Upper lobe of left lung (tissue), 6 donors: ENCODE data around the gene TNFRSF8. TPM values are rescaled to one million over a fixed set of nuclear protein-coding genes. Genes with fewer than 3 reads are reported as not detected.

Experiments
- ATAC-seq, 2 donors: fragments of 200-7000 bp; cut with Tn5 transposase; one replicate each; pipeline ENCODE4 v1.9.1; 2022; ENCODE audit warnings: mild to moderate bottlenecking in 2 of 2, moderate library complexity in 2 of 2; ENCODE audit not compliant: low FRiP score in 2 of 2
- DNase-seq, 2 donors: peaks; one replicate each; pipeline ENCODE4 v3.0.0-alpha.2; 2019 to 2020
- H3K27ac ChIP-seq, 4 donors: fragments of 200-600 bp; sonication (generic); one replicate each; pipeline ENCODE4 v1.5.1; 2016 to 2019
- H3K27me3 ChIP-seq, 4 donors: fragments of 200-600 bp; sonication (generic); one replicate each; pipeline ENCODE4 v1.5.1; 2017 to 2019
- H3K36me3 ChIP-seq, 4 donors: fragments of 200-600 bp; sonication (generic); one replicate each; pipeline ENCODE4 v1.5.1; 2016 to 2019
- H3K4me1 ChIP-seq, 4 donors: fragments of 200-600 bp; sonication (generic); one replicate each; pipeline ENCODE4 v1.5.1; 2018 to 2019
- H3K4me3 ChIP-seq, 4 donors: fragments of 200-600 bp; sonication (generic); one replicate each; pipeline ENCODE4 v1.5.1; 2017 to 2019; ENCODE audit warnings: mild to moderate bottlenecking in 2 of 4, moderate library complexity in 1 of 4
- H3K9me3 ChIP-seq, 4 donors: fragments of 200-600 bp; sonication (generic); one replicate each; pipeline ENCODE4 v1.5.1; 2018 to 2019
- EP300 ChIP-seq, 4 donors: sonication (generic); formaldehyde crosslinking; IDR thresholded peaks; one replicate each; pipeline ENCODE4 v1.5.1; 2017; ENCODE audit warnings: antibody characterized with exemption in 4 of 4, control low read depth in 2 of 4
- POLR2A ChIP-seq, 4 donors: fragments of 450-650 bp; IDR thresholded peaks; one replicate each; pipeline ENCODE4 v1.5.1; 2016 to 2017; ENCODE audit warnings: antibody characterized with exemption in 4 of 4, mild to moderate bottlenecking in 2 of 4
- POLR2AphosphoS5 ChIP-seq, 2 donors: sonication (generic); formaldehyde crosslinking; IDR thresholded peaks; one replicate each; pipeline ENCODE4 v1.5.1; 2017; ENCODE audit warnings: antibody characterized with exemption in 2 of 2
- WGBS, 2 donors: methylation state at CpG; one replicate each; pipeline ENCODE4 v1.1.5; 2017 to 2018; 5-methylcytosine and 5-hydroxymethylcytosine counted together
- total RNA-seq, 6 donors: library from RNA; depleted of rRNA in 4 of 6; stranded (reverse); fragments of >200 nt in 4 of 6; gene quantifications; one replicate each; pipeline versions ENCODE4 v1.1.0 to v1.2.1, GENCODE V29; 2016 to 2021
- TF ChIP-seq, protein P1 (sequence below), 6 experiments: fragments of 450-650 bp in 4 of 6; fragments of 200-600 bp in 2 of 6; sonication (generic) in 2 of 6; IDR thresholded peaks; one replicate each; pipeline ENCODE4 v1.5.1; 2016 to 2019; ENCODE audit warnings: antibody characterized with exemption in 6 of 6
- donor health status: DM: no; HTN: no; CAD: no; lungs with moderate emphysema.
- donor health status: DM: no; HTN: yes; CAD: no; lungs with severe emphysema.

TNFRSF8 gene
- total RNA-seq, 6 donors from 2014 or later: 0.22 to 3.3 (median 1.2) TPM

- Histone ChIP-seq H3K27ac (peak overlapping the region; percentile 74 to 90 (median 86)), H3K27me3 (no peaks in the 10 kb centered on the region), H3K4me1 (peaks cover 39 to 55% (median 41%) of the 10 kb centered on the region in 4 donors), H3K4me3 (no peak overlapping the region), H3K9me3 (no peaks in the 10 kb centered on the region), H3K36me3 (no peaks in the 10 kb centered on the region)
- no peak for DNase-seq
- ATAC-seq: no peak
- TF ChIP-seq EP300 (IDR thresholded peaks at IDR 0.05): no peak
- TF ChIP-seq, protein P1, sequence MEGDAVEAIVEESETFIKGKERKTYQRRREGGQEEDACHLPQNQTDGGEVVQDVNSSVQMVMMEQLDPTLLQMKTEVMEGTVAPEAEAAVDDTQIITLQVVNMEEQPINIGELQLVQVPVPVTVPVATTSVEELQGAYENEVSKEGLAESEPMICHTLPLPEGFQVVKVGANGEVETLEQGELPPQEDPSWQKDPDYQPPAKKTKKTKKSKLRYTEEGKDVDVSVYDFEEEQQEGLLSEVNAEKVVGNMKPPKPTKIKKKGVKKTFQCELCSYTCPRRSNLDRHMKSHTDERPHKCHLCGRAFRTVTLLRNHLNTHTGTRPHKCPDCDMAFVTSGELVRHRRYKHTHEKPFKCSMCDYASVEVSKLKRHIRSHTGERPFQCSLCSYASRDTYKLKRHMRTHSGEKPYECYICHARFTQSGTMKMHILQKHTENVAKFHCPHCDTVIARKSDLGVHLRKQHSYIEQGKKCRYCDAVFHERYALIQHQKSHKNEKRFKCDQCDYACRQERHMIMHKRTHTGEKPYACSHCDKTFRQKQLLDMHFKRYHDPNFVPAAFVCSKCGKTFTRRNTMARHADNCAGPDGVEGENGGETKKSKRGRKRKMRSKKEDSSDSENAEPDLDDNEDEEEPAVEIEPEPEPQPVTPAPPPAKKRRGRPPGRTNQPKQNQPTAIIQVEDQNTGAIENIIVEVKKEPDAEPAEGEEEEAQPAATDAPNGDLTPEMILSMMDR (IDR thresholded peaks at IDR 0.05): no peak
- TF ChIP-seq POLR2AphosphoS5 (IDR thresholded peaks at IDR 0.05): no peak
- TF ChIP-seq POLR2A (IDR thresholded peaks at IDR 0.05): no peak
- 86 to 100% methylated on average over 1 to 2 of the region's 2 CpGs for WGBS, 2 donors
Observed at GRCh38 chr1:12161324-12161661, 98.2 kb downstream of the TNFRSF8 start.

DNA sequence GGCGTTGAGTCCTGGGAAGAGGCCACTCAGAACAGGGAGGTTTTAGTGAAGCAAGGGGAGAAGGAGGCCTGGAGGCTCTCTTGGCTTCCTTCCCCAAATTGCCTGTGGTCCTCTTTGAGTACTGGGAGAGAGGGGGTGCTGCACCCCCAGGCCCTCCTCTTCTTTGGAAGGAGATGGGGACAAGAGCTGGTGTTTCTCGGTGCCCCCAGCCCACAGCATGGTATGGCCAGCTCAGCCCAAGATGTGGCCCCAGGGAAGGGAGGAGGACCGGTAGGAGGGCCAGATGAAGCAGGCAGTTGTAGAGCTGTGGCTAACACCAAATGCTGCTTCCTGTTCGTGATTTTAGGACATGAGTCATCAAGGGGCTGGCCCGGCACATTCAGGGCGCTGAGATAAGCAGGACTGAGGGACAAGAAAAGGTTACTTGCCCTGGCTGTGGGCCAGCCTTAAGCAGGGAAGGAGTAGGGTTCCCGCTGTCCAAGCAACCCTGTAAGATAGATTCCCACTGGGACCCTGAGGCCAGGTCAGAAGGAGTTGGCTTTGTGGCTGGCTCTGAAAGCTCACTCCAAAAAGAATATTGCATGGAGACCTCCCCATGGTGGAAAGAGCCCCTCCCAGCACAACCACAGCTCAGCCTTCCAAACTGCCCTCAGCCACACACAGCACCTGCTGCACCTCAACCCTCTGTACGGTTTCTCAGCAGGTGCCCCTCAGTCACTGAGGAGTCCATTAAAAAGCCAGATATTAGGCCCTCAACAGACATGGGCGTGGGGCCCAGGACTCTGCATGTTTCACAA lies 98.8 kb downstream of the TNFRSF8 start:
- no peaks in the 10 kb centered on the region for H3K27me3 ChIP-seq
- H3K4me3 ChIP-seq: no peak overlapping the region
- DNase-seq: peak in 1 of 2 donors; percentile 97
- peak; percentile 91 to 93 for ATAC-seq
- TF ChIP-seq POLR2AphosphoS5 (IDR thresholded peaks at IDR 0.05): peak; percentile 89 to 92
- TF ChIP-seq, protein P1 (IDR thresholded peaks at IDR 0.05): no peak
- TF ChIP-seq EP300 (IDR thresholded peaks at IDR 0.05): peak in 2 of 4 donors; percentile 44 to 62
- peak in 1 of 4 donors; percentile 57 for TF ChIP-seq POLR2A (IDR thresholded peaks at IDR 0.05)
- H3K27ac ChIP-seq: peak overlapping the region; percentile 74 to 90 (median 86)
- no peaks in the 10 kb centered on the region for H3K9me3 ChIP-seq
- H3K36me3 ChIP-seq: no peaks in the 10 kb centered on the region
- peaks cover 43 to 58% (median 44%) of the 10 kb centered on the region in 4 donors for H3K4me1 ChIP-seq
- WGBS, 2 donors: 14 to 18% methylated on average over 5 to 9 of the region's 9 CpGs

- no peaks in the 10 kb centered on the region for H3K9me3 ChIP-seq
- H3K4me3 ChIP-seq: no peak overlapping the region
- WGBS, 2 donors: 77 to 90% methylated on average over 10 to 11 of the region's 11 CpGs
- no peaks in the 10 kb centered on the region for H3K27me3 ChIP-seq
- H3K27ac ChIP-seq: peak overlapping the region; percentile 74 to 90 (median 86)
- DNase-seq (no peak), ATAC-seq (peak in 1 of 2 donors; percentile 1)
- TF ChIP-seq POLR2A (IDR thresholded peaks at IDR 0.05) (no peak), EP300 (IDR thresholded peaks at IDR 0.05) (no peak), POLR2AphosphoS5 (IDR thresholded peaks at IDR 0.05) (no peak)
- TF ChIP-seq, protein P1 (IDR thresholded peaks at IDR 0.05): no peak
- no peaks in the 10 kb centered on the region for H3K36me3 ChIP-seq
- peaks cover 37 to 58% (median 39%) of the 10 kb centered on the region in 4 donors for H3K4me1 ChIP-seq
Observed at GRCh38 chr1:12162459-12163137, 99.5 kb downstream of the TNFRSF8 start.

- 77 to 83% methylated on average over 9 of the region's 9 CpGs for WGBS, 2 donors
- Histone ChIP-seq H3K4me3 (no peak overlapping the region), H3K4me1 (peaks cover 35 to 58% (median 36%) of the 10 kb centered on the region in 4 donors), H3K27ac (peak overlapping the region in 2 of 4 donors; percentile 85 to 90), H3K36me3 (no peaks in the 10 kb centered on the region), H3K27me3 (no peaks in the 10 kb centered on the region), H3K9me3 (no peaks in the 10 kb centered on the region)
- no peak for ATAC-seq
- no peak for TF ChIP-seq POLR2A (IDR thresholded peaks at IDR 0.05)
- TF ChIP-seq, protein P1 (IDR thresholded peaks at IDR 0.05): no peak
- TF ChIP-seq POLR2AphosphoS5 (IDR thresholded peaks at IDR 0.05): no peak
- no peak for TF ChIP-seq EP300 (IDR thresholded peaks at IDR 0.05)
- DNase-seq: no peak
Observed at GRCh38 chr1:12163210-12163609, 100.1 kb downstream of the TNFRSF8 start.
